ENCODE results near the gene ST7L.
"Not testable (repeated sequence)": the region's sequence is repeated elsewhere in the genome, so short reads cannot be mapped to it uniquely, and the experiment has no call there.

Gene ST7L

GRCh38 chr1:112624493-112624892, 5.6 kb upstream of the ST7L start:
- in situ Hi-C loops (cut with HindIII; ENCODE audit: low pct_ligation_motif_present, low pct_unique_long_range_greater_than_20kb, low sequenced_read_pairs); DNase-seq: not testable (repeated sequence)

GRCh38 chr1:112620377-112620695, 1.4 kb upstream of the ST7L start:
- in situ Hi-C loops (cut with HindIII; ENCODE audit: low pct_ligation_motif_present, low pct_unique_long_range_greater_than_20kb, low sequenced_read_pairs), result no loop called here
- no peak for DNase-seq

GRCh38 chr1:112619518-112620376, 806 bp upstream of the ST7L start, which contains the start of gene CAPZA1:
CAPZA1 (plus strand) TSS chr1:112619832; CDS start chr1:112619845, 13 bp downstream.
- in situ Hi-C loops (cut with HindIII; ENCODE audit: low pct_ligation_motif_present, low pct_unique_long_range_greater_than_20kb, low sequenced_read_pairs), result no loop called here
- DNase-seq, result peak; percentile 89

- in situ Hi-C loops (cut with HindIII; ENCODE audit: low pct_ligation_motif_present, low pct_unique_long_range_greater_than_20kb, low sequenced_read_pairs), result no loop called here
- no peak for DNase-seq
Observed at GRCh38 chr1:112618114-112618720, 724 bp downstream of the ST7L start.

- DNase-seq, result peak; percentile 66
- in situ Hi-C loops (cut with HindIII; ENCODE audit: low pct_ligation_motif_present, low pct_unique_long_range_greater_than_20kb, low sequenced_read_pairs), result no loop called here
Observed at GRCh38 chr1:112614460-112615065, 4.4 kb downstream of the ST7L start.

- no peak for DNase-seq
- in situ Hi-C loops (cut with HindIII; ENCODE audit: low pct_ligation_motif_present, low pct_unique_long_range_greater_than_20kb, low sequenced_read_pairs), result no loop called here
Observed at GRCh38 chr1:112605633-112606327, 13.2 kb downstream of the ST7L start.

GRCh38 chr1:112603541-112603940, 15.4 kb downstream of the ST7L start:
- in situ Hi-C loops (cut with HindIII; ENCODE audit: low pct_ligation_motif_present, low pct_unique_long_range_greater_than_20kb, low sequenced_read_pairs), result no loop called here
- no peak for DNase-seq

GRCh38 chr1:112603012-112603411, 15.9 kb downstream of the ST7L start:
- in situ Hi-C loops (cut with HindIII; ENCODE audit: low pct_ligation_motif_present, low pct_unique_long_range_greater_than_20kb, low sequenced_read_pairs), result no loop called here
- DNase-seq, result no peak

GRCh38 chr1:112599477-112599876, 19.5 kb downstream of the ST7L start:
- no peak for DNase-seq
- in situ Hi-C loops (cut with HindIII; ENCODE audit: low pct_ligation_motif_present, low pct_unique_long_range_greater_than_20kb, low sequenced_read_pairs), result no loop called here

- DNase-seq, result no peak
- in situ Hi-C loops (cut with HindIII; ENCODE audit: low pct_ligation_motif_present, low pct_unique_long_range_greater_than_20kb, low sequenced_read_pairs), result no loop called here
Observed at GRCh38 chr1:112594208-112594876, 24.6 kb downstream of the ST7L start.

GRCh38 chr1:112589766-112590165, 29.2 kb downstream of the ST7L start:
- DNase-seq, result no peak
- in situ Hi-C loops (cut with HindIII; ENCODE audit: low pct_ligation_motif_present, low pct_unique_long_range_greater_than_20kb, low sequenced_read_pairs), result no loop called here

- DNase-seq, result no peak
- in situ Hi-C loops (cut with HindIII; ENCODE audit: low pct_ligation_motif_present, low pct_unique_long_range_greater_than_20kb, low sequenced_read_pairs), result no loop called here
Observed at GRCh38 chr1:112583366-112583765, 35.6 kb downstream of the ST7L start.

- no peak for DNase-seq
- in situ Hi-C loops (cut with HindIII; ENCODE audit: low pct_ligation_motif_present, low pct_unique_long_range_greater_than_20kb, low sequenced_read_pairs), result no loop called here
Observed at GRCh38 chr1:112581586-112582192, 37.3 kb downstream of the ST7L start.

GRCh38 chr1:112579801-112580510, 39.0 kb downstream of the ST7L start:
- DNase-seq, result no peak
- in situ Hi-C loops (cut with HindIII; ENCODE audit: low pct_ligation_motif_present, low pct_unique_long_range_greater_than_20kb, low sequenced_read_pairs), result no loop called here

GRCh38 chr1:112576240-112576639, 42.7 kb downstream of the ST7L start:
- in situ Hi-C loops (cut with HindIII; ENCODE audit: low pct_ligation_motif_present, low pct_unique_long_range_greater_than_20kb, low sequenced_read_pairs), result no loop called here
- no peak for DNase-seq

GRCh38 chr1:112575154-112575804, 43.7 kb downstream of the ST7L start:
- in situ Hi-C loops (cut with HindIII; ENCODE audit: low pct_ligation_motif_present, low pct_unique_long_range_greater_than_20kb, low sequenced_read_pairs), result no loop called here
- peak; percentile 81 for DNase-seq

- DNase-seq, result no peak
- in situ Hi-C loops (cut with HindIII; ENCODE audit: low pct_ligation_motif_present, low pct_unique_long_range_greater_than_20kb, low sequenced_read_pairs), result no loop called here
Observed at GRCh38 chr1:112565800-112566199, 53.1 kb downstream of the ST7L start.
